GF-D8 (cell line): Measurements from ENCODE around the gene TMTC1.
"Not testable (repeated sequence)": the region's sequence is repeated elsewhere in the genome, so short reads cannot be mapped to it uniquely, and the experiment has no call there.

ENCODE experiments used
- DNase-seq: peaks from one replicate; lab custom pipeline; 2025; lab: John Stamatoyannopoulos, UW

The TMTC1 gene

DNA sequence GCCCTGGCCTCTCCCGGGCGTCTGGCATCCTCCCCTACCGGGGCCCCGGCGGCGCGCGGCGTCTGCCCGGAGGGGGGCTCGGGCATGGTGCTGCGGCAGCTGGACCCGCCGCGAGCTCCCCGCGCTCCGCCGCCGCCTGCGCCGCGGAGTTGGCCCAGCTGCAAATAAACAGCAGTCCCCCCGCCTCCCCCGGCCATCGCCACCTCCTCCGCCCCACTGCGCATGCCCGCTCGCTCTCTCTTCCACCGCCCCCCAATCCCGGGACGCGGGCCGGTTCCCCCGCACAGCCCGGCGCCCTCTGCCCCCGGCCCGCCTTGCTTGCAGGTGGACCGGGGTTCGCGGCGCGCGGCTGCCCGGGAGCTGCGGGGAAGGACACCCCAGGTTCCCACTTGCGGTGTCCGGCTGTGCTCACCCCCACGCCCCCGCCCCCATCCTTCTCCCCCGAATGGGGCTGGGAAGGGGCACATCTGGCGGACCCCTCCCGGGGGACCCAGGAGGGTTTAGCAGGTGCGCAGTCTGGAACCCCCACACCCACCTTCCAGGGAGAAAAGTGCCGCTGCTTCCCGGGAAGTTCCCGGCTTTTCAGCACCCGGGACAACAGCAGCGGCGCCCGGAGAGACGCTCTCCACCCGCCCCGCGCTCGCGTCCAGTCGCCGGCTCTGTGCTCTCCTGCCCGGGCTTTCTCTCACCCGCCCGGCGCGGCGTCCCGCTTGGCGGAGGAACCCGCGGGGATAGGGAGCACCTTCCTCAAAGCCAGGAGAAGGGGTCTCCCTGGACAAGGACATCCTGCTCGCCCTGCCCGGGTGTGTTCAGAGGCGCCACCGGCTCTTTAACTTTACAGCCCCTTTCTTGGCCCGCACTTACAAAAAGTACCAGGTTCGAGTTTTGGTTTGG is at the start of gene TMTC1:
TMTC1 (minus strand) TSS at position 170 of the 894 bp plus-strand sequence. CDS start 191 bp downstream, outside the sequence.
- DNase-seq, result no peak

DNA sequence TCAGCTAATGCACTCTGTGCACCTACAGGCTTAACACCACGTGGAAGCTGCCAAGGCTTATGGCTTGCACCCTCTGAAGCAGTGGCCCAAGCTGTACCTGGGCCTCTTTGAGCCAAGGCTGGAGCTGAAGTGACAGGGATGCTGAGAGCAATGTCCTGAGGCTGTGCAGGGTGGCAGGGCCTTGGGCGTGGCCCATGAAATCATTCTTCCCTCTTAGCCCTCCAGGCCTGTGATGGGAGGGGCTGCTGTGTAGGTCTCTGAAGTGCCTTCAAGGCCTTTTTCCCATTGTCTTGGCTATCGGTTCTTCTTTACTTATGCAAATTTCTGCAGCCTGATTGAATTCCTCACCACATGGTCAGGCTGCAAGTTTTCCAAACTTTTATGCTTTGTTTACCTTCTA is 47.4 kb upstream of the TMTC1 start:
- no peak for DNase-seq

DNA sequence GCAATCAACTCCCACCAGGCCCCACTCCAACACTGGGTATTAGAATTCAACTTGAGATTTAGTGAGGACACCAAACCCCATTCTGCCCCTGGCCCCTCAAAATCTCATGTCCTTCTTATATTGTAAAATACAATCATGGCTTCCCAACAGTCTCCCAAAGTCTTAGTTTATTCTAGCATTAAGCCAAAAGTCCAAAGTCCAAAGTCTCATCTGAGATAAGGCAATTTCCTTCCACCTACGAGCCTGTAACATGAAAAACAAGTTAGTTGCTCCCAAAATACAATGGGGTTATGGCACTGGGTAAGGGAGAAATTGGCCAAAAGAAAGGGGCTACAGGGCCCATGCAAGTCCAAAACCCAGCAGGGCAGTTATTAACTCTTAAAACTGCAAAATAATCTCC is 46.6 kb upstream of the TMTC1 start:
- DNase-seq, result no peak

DNA sequence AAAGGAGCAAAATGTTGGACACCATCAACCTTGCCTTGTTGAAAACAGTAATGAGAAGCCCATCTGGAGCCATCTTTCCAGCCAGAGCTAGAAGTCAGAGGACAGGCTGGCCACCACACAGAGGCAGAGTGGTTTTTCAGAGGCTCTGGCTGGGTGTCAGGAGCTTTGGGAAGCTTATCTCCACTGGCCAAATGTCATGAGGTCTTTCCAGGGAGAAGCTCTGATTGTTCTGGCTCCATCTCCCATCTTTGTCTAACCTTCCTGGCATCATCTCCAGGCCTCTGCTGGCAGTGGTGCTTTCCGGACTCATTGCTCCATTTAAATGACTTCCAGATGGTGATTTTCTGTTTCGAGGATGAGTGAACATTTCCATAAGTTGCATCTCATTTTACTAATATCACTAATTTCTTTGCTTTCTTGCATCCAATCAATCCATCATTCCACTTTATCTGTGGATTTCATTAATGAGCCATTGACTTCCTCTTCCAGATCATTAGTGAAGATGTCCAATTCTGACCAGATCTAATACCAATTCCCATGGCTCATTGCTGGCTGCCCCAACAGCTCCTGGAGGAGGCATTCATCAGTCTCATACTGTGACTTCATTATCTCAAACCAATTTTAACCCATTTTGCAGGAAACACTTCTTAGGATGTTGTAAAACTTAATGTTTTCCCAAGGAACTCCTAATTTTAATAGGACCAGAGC is 35.3 kb upstream of the TMTC1 start:
- no peak for DNase-seq

DNA sequence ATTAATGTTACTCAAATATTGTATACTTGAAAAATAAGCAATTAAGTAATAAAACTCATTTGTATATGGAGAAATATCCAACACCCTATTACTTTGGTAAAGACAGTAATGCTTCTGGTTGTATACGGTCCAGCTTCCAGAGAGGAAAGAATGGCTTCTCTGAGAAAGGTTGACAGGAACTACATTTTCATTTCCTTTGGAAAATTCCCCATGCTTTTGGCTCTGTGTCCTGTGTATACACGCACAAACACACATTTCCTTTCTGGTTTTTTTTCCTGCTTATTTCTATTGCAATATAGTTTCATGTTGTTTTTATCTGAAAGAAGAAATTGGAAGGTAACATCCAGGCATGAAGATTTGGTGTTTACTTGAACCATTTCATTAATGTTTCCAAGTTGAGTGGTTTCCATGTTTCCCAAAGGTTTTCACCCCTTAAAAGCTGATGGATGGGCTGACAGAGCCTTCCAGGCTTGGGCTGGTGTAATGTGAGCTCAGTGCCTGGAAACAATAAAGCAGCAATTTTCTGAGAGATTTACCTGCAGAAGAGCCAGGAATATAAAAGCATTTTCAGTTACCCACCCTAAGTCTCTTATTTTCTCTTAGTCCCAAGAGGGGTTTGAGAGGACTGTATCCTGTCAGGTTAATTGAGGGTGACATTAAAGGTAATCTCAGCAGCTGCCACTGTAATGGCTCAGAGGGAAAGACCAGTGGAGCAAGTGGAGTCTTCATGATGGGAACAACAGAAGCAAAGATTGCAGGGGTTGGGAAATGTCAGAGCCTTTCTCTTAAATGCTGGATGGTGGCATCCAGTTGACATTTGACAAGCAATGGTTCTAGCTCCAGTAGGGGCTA is 33.4 kb upstream of the TMTC1 start:
- DNase-seq, result no peak

DNA sequence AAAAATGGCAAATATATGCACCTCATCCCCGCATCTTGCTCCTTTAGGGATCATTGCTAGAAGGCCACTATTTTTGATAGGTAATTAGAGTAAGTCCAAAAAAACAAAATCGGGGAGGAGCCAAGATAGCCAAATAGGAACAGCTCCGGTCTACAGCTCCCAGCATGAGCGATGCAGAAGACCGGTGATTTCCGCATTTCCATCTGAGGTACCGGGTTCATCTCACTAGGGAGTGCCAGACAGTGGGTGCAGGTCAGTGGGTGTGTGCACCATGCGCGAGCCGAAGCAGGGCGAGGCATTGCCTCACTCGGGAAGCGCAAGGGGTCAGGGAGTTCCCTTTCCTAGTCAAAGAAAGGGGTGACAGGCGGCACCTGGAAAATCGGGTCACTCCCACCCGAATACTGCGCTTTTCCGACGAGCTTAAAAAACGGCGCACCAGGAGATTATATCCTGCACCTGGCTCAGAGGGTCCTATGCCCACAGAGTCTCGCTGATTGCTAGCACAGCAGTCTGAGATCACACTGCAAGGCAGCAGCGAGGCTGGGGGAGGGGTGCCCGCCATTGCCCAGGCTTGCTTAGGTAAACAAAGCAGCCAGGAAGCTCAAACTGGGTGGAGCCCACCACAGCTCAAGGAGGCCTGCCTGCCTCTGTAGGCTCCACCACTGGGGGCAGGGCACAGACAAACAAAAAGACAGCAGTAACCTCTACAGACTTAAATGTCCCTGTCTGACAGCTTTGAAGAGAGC is 26.0 kb upstream of the TMTC1 start:
- not testable (repeated sequence) for DNase-seq

DNA sequence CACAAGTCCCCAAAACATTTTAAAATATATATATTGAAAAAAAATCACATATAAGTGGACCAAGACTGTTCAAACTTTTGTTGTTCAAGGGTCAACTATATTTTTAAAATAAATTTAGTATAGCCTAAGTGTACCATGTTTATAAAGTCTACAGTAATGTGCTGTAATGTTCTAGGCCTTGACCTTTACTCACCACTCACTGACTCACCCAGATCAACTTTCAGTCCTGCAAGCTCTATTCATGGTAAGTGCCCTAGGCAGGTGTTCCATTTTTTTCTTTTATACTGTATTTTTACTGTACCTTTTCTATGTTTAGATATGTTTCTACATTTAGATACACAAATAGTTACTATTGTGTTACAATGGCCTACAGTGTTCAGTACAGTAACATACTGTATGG is 23.4 kb upstream of the TMTC1 start:
- DNase-seq, result no peak

DNA sequence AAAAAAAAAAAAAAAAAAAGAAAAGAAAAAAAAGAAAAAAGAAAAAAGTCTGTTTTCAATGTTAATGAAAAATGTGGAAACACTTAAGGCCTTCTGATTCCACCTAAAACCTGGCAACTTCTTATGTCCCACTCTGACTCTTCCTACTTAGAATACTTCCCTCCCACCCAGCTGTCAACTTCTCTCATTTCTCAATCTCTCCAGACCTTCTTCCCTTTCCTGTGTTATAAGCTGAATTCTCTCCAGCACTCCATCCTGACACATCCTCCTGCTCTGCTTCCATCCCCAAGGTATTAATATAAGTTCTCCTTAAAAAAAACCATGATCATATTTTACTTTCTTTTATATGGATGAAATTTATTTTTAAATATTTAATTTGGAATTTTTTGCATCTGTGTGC is 20.3 kb upstream of the TMTC1 start:
- DNase-seq, result no peak

DNA sequence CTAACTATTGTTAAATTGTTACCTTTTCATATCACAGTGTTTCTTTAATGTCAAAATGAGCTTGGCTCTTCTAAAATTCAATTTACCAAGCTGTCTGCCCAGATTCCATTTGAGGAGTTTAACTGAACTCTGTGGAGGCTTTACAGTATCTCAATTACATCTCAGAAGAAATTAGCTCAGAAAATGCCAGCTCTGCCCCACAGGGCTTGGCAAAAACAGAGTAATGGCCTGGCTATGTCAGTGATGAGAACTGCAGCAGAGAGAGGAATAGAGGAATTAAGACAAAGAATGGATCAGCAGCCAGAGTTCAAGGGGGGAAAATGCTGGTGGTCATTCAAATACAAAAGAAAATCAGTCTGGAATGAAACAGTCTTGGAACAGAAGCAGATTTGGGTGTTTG is 15.8 kb upstream of the TMTC1 start:
- no peak for DNase-seq

DNA sequence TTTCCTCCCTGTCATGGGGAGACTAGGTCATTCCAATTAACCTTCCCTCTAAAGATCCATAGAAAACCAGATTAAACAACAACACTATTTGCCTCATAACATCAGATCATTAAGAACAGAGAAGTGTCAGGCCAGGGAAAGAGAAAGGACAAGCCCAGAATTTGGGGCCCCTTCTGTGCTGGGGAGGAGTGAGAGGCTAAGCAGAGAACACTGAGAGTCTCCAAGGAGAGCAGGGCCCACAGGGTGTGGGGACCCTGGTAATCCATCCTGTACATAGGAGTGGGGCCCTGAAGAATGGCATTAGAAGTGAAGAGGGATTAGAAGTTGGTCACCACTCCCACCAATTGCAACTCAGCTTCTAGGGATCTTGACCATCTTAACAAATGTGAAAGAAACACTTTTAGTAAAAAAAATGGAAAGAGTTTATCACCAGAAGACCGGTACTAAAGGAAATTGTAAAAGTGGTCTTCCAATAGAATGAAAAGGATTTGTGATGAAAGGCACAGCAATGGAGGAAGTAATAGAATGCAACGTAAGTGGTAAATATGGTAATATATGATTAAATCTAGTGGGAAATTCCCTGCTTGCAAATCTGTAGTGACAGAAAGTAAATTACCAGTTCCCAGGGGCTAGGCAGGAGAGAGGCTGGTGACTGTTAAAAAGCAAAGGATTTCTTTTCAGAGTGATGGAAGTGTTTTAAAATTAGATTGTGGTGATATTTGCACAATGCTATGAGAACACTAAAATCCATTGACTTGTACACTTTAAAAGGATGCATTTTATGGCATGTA is 14.0 kb upstream of the TMTC1 start:
- no peak for DNase-seq

DNA sequence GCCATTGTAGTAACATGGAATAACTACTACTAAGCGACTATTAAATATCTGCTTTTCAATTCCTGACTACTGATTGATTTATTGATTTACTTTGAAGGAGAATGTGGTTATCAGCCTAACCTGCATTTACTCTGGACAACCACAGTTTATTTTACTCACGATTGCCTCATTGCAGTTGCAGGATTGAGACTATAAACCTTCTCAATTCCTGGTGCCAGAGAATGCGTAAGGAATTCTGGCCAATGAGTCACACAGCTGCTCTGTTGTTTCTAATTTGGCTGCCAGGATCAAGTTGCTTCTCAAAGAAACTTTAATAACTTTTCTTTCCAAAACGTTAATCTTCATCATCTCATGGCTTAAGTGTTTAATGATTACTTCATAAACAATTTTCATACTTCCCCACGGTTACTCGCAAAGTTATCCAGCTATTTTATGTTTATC is 13.1 kb upstream of the TMTC1 start:
- DNase-seq, result no peak

DNA sequence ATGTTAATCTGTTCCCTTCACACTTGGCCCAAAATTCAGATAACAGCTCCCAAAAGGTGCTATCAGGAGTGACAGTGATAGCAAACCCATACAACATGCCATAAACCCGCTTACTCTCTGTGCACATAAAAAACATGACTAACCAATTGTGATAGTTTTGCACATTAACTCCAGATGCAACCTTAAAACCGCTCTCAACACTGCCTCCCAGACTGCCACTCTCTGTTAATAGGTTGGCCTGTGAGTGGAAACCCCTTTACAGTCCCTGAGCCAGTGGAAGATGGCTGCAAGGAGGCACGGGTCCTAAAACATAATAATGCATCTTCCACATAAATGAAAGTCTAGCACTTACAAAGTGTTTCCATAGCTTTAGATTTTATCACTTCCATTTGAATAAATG is 12.0 kb upstream of the TMTC1 start:
- no peak for DNase-seq

DNA sequence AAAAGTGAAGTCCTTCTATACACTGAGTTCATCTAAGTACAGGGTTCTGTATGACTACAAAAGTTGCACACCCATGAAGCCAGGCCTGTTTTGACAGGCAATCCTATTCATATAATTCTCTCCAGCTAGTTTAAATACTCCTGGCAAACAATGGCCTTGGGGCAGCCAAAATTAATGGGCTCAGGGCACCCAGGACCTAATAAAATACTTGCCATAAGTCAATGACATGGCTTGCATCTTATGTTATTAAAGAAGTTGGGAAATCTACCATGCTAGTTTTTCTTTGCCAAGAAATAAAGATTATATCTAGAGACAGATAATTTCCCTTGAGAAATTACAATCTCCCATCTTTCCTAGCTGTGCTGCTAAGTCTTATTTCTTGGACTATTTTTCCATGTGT is 11.1 kb upstream of the TMTC1 start:
- DNase-seq, result no peak

DNA sequence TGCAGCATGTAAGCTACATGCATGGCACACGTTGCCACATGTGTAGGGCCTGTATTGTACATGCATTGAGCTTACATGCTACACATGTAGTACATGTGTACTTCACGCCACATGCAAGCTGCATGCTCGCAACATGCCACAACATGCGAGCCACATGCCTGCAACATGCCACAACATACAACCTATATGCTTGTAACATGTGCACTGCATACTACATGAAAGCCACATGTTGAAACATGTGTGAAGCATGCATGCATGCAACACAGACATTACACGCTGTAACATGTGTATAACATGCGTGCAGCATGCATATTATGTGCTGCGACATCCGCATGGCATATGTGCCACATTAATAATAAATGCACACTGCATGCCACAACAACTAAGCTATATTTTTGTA is 9.1 kb upstream of the TMTC1 start:
- no peak for DNase-seq

DNA sequence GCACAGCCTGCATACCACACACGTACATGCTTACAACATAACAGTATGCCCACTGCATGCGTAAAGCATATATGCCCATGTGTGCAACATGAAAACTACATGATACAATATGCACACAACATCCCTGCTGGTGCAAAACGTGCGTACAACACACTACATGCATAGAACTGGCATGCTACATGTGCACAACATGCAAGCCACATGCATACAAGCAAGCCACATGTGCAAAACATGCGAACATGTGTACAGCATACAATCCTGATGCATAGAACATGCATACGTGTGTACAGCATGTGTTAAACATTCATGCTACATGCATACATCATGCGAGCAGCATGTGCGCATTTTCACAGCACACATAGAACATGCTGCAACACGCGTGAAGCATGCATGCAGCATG is 8.4 kb upstream of the TMTC1 start:
- no peak for DNase-seq

DNA sequence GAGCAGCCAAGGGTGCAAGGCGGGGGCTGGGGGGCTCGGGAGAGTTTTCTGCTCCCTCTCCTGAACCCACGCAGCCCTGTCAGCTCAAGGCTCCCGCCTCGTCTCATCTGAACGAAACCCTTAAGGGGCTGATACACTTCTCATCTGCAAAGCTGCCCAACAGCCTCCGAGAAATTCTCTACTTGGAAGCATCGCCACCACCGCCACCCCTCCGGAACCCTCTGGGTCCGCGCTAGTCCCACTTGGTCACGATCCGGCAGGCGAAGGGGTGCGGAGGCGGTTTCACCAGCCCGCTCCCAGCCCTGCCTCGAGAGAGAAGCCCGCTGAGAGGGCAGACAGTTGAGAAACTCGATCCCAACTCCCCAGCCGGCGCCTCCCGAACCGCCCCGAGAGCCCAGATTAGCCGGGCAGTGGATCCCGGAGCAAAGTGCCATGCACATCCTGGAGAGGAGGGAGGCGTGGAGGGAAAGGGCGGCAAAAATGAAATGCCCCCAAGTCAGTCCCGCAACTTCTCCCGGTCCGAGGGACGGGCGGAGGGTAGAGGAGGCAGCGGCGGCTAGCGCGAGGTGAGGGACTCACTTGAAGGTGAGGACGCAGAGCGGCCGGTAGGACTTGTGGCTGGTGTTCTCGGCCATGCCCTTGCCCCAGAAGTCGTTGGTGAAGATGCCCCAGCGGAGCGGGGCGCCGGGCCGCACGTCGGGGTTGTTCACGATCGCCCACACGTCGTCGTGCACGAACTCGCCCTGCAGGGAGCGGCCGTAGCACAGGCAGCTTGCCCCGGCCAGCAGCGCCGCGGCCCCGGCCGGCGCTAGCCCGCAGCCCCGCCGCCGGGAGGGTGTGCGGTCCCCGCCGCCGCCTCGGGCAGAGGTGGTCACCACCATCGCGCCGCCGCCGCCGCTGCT is 620 bp downstream of the TMTC1 start:
- DNase-seq, result no peak

DNA sequence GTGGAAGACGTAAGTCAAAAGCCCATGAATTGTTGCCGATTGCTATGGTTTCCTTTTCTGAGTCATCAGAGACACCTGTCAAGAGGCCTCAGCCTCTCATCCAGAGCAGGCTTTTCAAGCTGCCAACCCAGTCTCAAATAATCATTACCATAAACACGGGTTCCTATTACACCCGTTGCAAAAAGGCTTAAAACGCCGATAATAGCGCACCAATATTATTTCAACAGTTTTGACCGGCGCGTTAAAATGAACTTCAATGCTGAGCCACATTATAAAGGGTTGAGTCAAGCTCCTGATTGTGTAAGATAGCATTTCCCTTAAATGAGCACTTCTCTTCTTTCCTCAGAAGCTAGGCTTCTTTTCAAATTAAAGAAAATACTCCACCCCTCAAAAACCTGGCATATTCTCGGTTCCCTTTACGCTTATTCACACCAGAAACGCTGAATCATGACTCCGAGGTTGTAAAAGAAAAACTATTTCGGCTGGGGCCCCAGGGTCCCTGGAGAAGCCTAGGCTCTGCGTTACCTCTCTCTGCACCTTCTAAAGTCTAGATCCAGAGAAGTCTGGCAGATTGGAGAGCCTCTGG is 1.4 kb downstream of the TMTC1 start:
- DNase-seq, result no peak

DNA sequence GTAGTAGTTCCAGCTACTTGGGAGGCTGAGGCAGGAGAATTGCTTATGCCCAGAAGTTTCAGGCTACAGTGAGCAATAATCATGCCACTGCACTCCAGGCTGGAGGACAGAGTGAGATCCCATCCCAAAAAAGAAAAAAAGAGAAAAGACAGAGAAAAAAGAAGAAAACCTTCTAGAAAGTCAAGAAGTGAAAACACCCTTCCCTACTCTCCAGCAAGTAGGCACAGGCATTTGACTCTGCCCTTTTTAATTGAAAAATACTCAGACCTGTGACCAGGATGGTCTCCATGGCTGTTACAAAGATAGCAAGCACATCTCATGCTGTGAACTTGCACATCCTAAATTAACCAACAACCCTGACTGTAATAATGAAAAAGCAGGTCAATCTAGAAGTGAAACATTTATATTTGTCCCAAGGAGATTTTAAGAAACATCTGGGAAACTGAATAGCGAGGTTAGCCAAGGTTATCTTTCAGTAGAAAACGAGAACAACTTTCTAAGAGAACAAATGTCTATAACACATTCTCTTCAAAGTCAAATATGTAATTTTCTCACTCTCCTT is 2.0 kb downstream of the TMTC1 start:
- no peak for DNase-seq

DNA sequence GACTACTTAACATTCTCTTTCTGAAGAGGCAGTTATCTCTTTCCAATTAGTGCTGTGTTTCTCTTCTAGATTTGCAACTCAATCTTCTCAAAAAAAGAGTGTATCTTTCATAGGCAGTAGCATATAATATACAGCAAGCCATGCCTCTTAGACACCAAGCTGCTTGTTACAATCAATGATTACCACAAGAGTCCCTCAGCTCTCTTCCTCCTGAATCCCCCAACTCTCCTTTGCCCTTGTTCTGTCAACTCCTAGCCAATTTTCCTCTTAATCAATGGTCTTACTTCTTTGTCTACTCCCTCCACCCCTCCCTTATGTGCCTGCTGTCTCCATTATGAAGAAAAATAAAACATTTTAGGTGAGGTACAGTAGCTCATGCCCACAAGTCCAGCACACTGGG is 2.6 kb downstream of the TMTC1 start:
- no peak for DNase-seq
